GM19025 (cell line): Measurements from ENCODE around the gene DIP2B.
"Not testable (repeated sequence)": the region's sequence is repeated elsewhere in the genome, so short reads cannot be mapped to it uniquely, and the experiment has no call there.

Experiments
- ATAC-seq: cut with Tn5 transposase; IDR thresholded peaks from one replicate; pipeline ENCODE4 v1.9.1; 2021; ENCODE audit warnings: mild to moderate bottlenecking, low read depth, moderate library complexity; ENCODE audit not compliant: unreplicated experiment

DIP2B gene

DNA sequence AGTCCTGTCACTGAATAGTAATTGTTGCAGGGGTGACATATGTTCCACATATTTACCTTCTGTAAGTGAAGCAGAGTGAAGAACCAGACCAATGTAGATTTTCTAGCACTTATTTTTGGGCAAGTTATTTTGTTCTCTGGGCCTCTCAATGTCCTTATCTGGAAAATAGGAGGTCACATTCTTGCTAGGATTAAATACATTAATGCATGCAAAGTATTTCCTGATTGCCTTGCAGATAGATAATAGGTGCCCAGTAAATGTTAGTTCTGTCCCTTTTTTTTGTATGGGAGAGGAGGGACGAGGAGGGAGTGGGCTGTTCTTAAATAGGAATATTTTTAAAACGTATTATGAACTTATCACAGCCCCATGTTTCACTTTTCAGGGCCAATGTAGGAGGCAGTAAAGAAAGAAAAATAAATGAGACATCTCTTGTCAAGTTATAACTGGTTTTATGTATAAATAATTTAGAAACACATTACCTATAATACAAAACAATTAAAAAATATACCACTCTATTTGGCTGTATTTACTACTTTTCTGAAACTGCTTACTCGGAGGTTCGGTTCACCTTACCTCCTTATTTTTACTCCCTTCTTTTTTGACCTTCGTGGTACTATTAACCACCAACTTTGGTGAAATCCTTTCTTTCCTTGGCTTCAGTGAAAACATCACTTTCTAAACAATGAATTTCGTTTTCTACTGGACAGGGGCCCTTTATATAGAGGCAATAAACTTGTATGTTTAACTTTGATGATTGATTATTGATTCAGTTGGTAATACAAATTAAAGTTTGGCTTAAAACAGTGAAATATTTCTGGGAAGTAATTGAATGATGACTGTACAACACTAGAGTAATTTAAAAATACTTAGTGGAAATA lies 41.9 kb downstream of the DIP2B start:
- no peak for ATAC-seq

- no peak for ATAC-seq
These were observed 43.0 kb downstream of the DIP2B start for GRCh38 chr12:50547742-50548141.

GRCh38 chr12:50549885-50550284 lies 45.1 kb downstream of the DIP2B start:
- no peak for ATAC-seq

GRCh38 chr12:50550530-50551223 lies 45.9 kb downstream of the DIP2B start:
- ATAC-seq: no peak

GRCh38 chr12:50551866-50552265 lies 47.1 kb downstream of the DIP2B start:
- no peak for ATAC-seq

DNA sequence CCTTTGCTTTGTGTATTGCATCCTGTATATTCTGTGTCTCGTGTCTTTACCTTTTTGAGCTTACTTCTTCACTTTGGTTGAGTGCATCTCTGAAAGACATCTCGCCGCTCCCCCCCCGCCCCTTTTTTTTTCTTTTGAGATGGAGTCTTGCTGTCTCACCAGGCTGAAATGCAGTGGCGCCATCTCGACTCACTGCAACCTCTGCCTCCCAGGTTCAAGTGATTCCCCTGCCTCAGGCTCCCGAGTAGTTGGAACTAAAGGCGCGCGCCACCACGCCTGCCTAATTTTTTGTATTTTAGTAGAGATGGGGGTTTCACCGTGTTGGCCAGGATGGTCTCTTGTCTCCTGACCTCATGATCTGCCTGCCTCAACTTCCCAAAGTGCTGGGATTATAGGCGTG lies 49.9 kb downstream of the DIP2B start:
- ATAC-seq: no peak

- no peak for ATAC-seq
These were observed 50.7 kb downstream of the DIP2B start for GRCh38 chr12:50555471-50555885.

DNA sequence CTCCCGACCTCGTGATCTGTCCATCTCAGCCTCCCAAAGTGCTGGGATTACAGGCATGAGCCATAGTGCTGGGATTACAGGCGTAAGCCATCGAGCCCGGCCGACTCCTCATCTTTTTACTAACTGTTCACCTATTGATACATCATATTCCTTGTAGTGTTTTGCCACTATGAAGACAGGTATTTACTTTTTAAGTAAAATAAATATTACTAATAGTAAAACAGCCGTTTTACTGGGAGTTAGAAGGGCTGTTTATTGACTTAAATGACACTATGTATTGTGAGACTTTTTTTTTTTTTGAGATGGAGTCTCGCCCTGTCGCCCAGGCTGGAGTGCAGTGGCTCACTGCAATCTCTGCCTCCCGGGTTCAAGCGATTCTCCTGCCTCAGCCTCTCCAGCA lies 51.5 kb downstream of the DIP2B start:
- no peak for ATAC-seq

- ATAC-seq: not testable (repeated sequence)
These were observed 52.0 kb downstream of the DIP2B start for GRCh38 chr12:50556796-50557195.

GRCh38 chr12:50557421-50557820 lies 52.6 kb downstream of the DIP2B start:
- no peak for ATAC-seq

DNA sequence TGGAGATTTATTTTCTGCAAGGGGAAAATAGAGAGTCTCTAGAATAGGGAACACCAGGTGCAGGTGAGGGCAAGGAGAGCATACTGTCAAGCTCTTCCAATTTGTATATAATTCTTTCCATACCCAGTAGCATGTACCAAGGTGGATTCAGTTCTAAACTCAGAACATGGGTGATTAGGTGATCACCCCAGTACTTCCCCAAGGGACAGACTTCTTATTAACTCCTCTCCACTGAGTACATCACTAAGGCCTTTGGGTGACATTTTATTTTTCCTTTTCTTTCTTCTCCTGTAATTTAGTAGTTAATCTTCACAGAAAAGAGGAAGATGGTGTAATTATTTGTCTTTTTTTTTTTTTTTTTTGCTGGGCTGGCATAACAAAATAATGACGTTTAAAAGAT lies 54.2 kb downstream of the DIP2B start:
- no peak for ATAC-seq

DNA sequence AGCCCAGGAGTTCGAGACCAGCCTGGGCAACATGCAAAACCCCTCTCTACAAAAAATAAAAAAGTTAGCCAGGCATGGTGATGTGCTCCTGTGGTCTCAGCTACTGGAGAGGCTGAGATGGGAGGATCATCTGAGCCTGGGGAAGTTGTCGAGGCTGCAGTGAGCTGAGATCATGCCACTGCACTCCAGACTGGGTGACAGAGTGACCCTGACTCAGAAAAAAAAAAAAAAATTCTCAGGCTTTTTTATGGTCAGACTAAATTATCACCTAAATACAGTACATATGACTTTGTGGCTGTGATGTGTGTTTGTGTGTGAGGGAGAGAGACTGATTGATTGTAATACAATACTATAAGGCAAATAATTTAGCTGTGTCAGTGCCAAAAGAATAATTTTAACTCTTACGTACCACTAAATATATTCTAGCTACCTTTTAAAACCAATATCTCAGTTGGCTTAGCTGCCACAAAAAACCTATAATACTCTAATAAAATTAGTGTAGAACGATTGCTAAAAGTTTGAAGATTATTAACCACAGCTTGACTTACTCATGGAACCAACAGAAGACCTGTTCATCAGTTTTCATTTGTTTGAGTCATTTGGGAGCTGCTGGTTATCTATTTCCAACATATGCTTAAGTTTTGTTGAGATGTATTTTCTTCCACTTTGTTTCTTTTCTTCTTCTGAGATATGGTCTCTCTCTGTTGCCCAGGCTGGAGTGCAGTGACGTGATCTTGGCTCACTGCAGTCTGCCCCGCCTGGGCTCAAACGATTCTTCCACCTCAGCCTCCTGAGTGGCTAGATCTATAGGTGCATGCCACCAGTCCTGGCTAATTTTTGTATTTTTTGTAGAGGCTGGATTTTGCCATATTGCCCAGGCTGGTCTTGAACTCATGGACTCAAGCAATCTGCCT lies 58.0 kb downstream of the DIP2B start:
- ATAC-seq: no peak

DNA sequence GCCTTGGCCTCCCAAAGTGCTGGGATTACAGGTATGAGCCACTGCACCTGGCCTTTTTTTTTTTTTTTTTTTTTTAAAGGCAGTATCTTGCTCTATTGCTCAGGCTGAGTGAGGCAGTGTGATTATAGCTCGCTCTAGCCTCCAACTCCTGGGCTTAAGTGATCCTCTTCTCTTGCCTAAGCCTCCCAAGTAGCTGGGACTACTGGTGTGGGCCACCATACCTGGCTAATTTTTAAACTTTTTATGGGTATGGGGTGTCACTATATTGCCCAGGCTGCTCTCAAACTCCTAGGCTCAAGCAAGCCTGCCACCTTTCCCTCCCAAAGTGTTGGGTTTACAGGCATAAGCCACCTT lies 58.6 kb downstream of the DIP2B start:
- no peak for ATAC-seq

GRCh38 chr12:50564237-50564947 lies 59.6 kb downstream of the DIP2B start:
- ATAC-seq: no peak

- no peak for ATAC-seq
These were observed 60.1 kb downstream of the DIP2B start for GRCh38 chr12:50564948-50565297.

- no peak for ATAC-seq
These were observed 61.3 kb downstream of the DIP2B start for GRCh38 chr12:50566066-50566465.

GRCh38 chr12:50567926-50568325 lies 63.1 kb downstream of the DIP2B start:
- no peak for ATAC-seq

GRCh38 chr12:50568338-50569091 lies 63.7 kb downstream of the DIP2B start:
- ATAC-seq: no peak

DNA sequence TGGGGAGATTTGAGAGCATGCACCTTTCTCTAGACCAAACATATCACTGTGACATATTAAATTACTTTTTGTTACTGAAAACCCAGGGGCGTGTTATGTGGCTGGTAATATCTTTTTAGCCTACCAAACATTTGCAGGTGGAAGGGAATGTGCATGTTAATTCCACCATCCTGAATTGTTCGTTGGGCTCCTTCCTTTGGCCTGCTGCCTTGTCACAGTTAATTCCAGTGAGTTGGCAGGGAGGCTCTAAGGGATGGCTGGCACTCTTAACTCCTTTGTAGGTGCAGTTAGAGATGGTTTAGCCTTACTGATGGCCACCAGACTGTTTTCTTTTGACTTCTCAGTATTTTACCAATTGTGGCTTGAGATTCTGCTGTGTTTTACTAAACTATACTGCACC lies 64.5 kb downstream of the DIP2B start:
- no peak for ATAC-seq

DNA sequence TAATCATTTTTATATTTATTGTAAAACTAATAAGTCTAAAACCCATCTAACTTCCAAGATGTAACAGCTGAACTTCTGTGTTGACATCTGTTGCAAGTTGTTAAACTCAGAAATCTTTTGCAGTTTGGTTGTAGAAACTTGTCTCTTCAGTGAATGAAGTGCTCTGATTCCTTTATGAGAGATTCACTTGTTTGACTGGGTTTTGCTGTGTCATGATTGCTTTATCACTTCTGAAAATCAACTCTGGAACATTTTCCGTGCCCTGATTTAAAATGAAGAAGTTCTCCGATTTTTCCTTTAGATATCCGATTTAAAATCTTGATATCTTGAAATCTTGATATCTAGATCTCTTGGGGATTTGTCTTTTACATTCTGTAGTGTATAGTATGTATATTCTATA lies 65.1 kb downstream of the DIP2B start:
- ATAC-seq: no peak
